ENCODE data around the gene ARHGEF4. TPM values are rescaled to one million over a fixed set of nuclear protein-coding genes. Genes with fewer than 3 reads are reported as not detected.

The ARHGEF4 gene
- total and polyA plus RNA-seq, 7 donors, result 1.7 to 32.4 (median 17.2) TPM; not detected in 1

GRCh38 chr2:130795431-130795830, 41.3 kb upstream of the ARHGEF4 start:
- intact Hi-C loops (cut with DNase I), result no loop called here
- DNase-seq, result no peak
- Histone ChIP-seq H3K4me3 (no peak overlapping the region), H3K36me3 (no peaks in the 10 kb centered on the region), H3K9me3 (no peaks in the 10 kb centered on the region), H3K27ac (no peak overlapping the region), H3K4me1 (peaks cover 0 to 15% (median 14%) of the 10 kb centered on the region in 4 donors), H3K27me3 (no peaks in the 10 kb centered on the region)
- 65 to 76% methylated on average over 2 of the region's 2 CpGs for WGBS, 2 donors
- TF ChIP-seq EP300 (IDR thresholded peaks at IDR 0.05) (no peak), POLR2A (IDR thresholded peaks at IDR 0.05) (no peak), CTCF (IDR thresholded peaks at IDR 0.05) (no peak), POLR2AphosphoS5 (IDR thresholded peaks at IDR 0.05) (no peak)

- no peak for DNase-seq
- 66 to 74% methylated on average over 3 of the region's 3 CpGs for WGBS, 2 donors
- Histone ChIP-seq H3K4me3 (no peak overlapping the region), H3K27ac (no peak overlapping the region), H3K9me3 (no peaks in the 10 kb centered on the region), H3K36me3 (no peaks in the 10 kb centered on the region), H3K4me1 (peaks cover 0 to 15% (median 14%) of the 10 kb centered on the region in 4 donors), H3K27me3 (no peaks in the 10 kb centered on the region)
- TF ChIP-seq EP300 (IDR thresholded peaks at IDR 0.05), result no peak
- no peak for TF ChIP-seq CTCF (IDR thresholded peaks at IDR 0.05)
- TF ChIP-seq POLR2A (IDR thresholded peaks at IDR 0.05), result no peak
- no peak for TF ChIP-seq POLR2AphosphoS5 (IDR thresholded peaks at IDR 0.05)
- intact Hi-C loops (cut with DNase I), result no loop called here
These were observed 40.4 kb upstream of the ARHGEF4 start for GRCh38 chr2:130796290-130796689.

GRCh38 chr2:130797493-130798435, 39.0 kb upstream of the ARHGEF4 start:
- intact Hi-C loops (cut with DNase I), result loop anchor here (1.0 kb wide), 2 partner anchors 76 to 123 kb away; no protein-coding TSS in a partner anchor
- TF ChIP-seq POLR2AphosphoS5 (IDR thresholded peaks at IDR 0.05) (peak; percentile 3 to 54 (median 30)), CTCF (IDR thresholded peaks at IDR 0.05) (peak; percentile 68 to 85 (median 80)), EP300 (IDR thresholded peaks at IDR 0.05) (no peak), POLR2A (IDR thresholded peaks at IDR 0.05) (no peak)
- Histone ChIP-seq H3K4me1 (peaks cover 0 to 15% (median 14%) of the 10 kb centered on the region in 4 donors), H3K4me3 (peak overlapping the region; percentile 46 to 86 (median 68)), H3K36me3 (no peaks in the 10 kb centered on the region), H3K27me3 (no peaks in the 10 kb centered on the region), H3K27ac (peak overlapping the region; percentile 89 to 92 (median 91)), H3K9me3 (no peaks in the 10 kb centered on the region)
- DNase-seq, result peak; percentile 92
- 1% methylated on average over 96 of the region's 96 CpGs for WGBS, 2 donors

GRCh38 chr2:130798472-130799218, 38.1 kb upstream of the ARHGEF4 start:
- Histone ChIP-seq H3K4me1 (peaks cover 0 to 15% (median 14%) of the 10 kb centered on the region in 4 donors), H3K27ac (peak overlapping the region; percentile 89 to 92 (median 91)), H3K36me3 (no peaks in the 10 kb centered on the region), H3K4me3 (peak overlapping the region; percentile 46 to 86 (median 68)), H3K27me3 (no peaks in the 10 kb centered on the region), H3K9me3 (no peaks in the 10 kb centered on the region)
- intact Hi-C loops (cut with DNase I), result loop anchor here (1.0 kb wide), 1 partner anchor 122 kb away; no protein-coding TSS in a partner anchor
- 23 to 32% methylated on average over 30 of the region's 30 CpGs for WGBS, 2 donors
- TF ChIP-seq POLR2A (IDR thresholded peaks at IDR 0.05) (no peak), POLR2AphosphoS5 (IDR thresholded peaks at IDR 0.05) (no peak), CTCF (IDR thresholded peaks at IDR 0.05) (no peak), EP300 (IDR thresholded peaks at IDR 0.05) (no peak)
- no peak for DNase-seq

All from sigmoid colon (tissue), 7 donors.